ENCODE measurements around the gene CTDP1.

- no peak for TF ChIP-seq CTCF (IDR thresholded peaks at IDR 0.05; ENCODE audit: low read length)
- TF ChIP-seq EZH2 (IDR thresholded peaks at IDR 0.05; ENCODE audit: borderline replicate concordance, low read length): no peak
Observed at GRCh38 chr18:79739440-79739778, 59.8 kb downstream of the CTDP1 start.

Measured in OCI-LY1 (cell line).